ENCODE measurements around the gene WFIKKN2. TPM values are rescaled to one million over a fixed set of nuclear protein-coding genes. Genes with fewer than 3 reads are reported as not detected.
"Not testable (repeated sequence)": the region's sequence is repeated elsewhere in the genome, so short reads cannot be mapped to it uniquely, and the experiment has no call there.

Gene WFIKKN2
- total RNA-seq, 1 experiment from 2014 or later, result not detected

DNA sequence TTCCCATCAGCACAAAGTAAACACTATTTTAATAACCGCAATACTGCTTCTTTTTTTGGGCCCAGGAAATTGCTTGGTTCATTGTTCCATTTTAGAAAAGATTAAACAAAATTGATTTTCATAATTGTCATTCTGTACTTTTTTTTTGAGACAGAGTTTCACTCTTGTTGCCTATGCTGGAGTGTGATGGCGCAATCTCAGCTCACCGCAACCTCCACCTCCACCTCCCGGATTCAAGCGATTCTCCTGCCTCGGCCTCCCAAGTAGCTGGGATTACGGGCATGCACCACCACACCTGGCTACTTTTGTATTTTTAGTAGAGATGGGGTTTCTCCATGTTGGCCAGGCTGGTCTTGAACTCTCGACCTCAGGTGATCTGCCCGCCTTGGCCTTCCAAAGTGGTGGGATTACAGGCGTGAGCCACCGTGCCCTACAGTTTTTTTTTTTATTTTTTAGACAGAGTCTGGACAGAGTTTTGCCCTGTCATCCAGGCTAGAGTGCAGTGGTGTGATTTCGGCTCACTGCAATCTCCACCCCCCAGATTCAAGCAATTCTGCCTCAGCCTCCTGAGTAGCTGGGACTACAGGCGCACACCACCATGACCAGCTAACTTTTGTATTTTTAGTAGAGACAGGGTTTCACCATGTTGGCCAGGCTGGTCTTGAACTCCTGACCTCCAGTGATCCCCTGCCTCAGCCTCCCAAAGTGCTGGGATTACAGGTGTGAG is 30.5 kb upstream of the WFIKKN2 start:
- not testable (repeated sequence) for H3K27me3 ChIP-seq (ENCODE audit: control insufficient read depth, insufficient read depth, low read length); H3K36me3 ChIP-seq (replicated peaks; ENCODE audit: control insufficient read depth, insufficient read depth, low read length); DNase-seq; H3K4me3 ChIP-seq (ENCODE audit: insufficient read depth, low read depth, low read length)

GRCh38 chr17:50805486-50805885 is 29.9 kb upstream of the WFIKKN2 start:
- no peak for DNase-seq
- Histone ChIP-seq H3K36me3 (replicated peaks; ENCODE audit: control insufficient read depth, insufficient read depth, low read length) (no peaks in the 10 kb centered on the region), H3K4me3 (ENCODE audit: insufficient read depth, low read depth, low read length) (no peak overlapping the region), H3K27me3 (ENCODE audit: control insufficient read depth, insufficient read depth, low read length) (no peaks in the 10 kb centered on the region; the same call in 1 of the 2 replicates)

- peak; percentile 59 for DNase-seq
- no peak overlapping the region for H3K4me3 ChIP-seq (ENCODE audit: insufficient read depth, low read depth, low read length)
- no peaks in the 10 kb centered on the region for H3K27me3 ChIP-seq (ENCODE audit: control insufficient read depth, insufficient read depth, low read length)
These were observed 29.2 kb upstream of the WFIKKN2 start for GRCh38 chr17:50806141-50806643.

DNA sequence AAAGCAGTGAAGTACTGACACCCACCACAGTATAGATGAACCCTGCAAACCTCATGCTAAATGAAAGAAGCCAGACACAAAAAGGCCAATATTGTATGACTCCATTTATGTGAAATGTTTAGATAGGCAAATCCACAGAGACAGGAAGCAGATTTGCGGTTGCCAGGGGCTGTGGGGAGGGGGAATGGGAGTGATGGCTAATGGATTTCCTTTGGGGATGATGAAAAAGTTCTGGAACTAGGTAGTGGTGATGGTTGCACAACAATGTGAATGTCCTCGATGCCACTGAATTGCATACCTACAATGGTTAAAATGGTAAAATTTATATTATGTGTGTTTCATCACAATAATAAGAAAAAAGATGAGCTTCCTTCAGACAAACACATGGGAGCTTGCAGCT is 28.4 kb upstream of the WFIKKN2 start:
- no peak for DNase-seq
- Histone ChIP-seq H3K27me3 (ENCODE audit: control insufficient read depth, insufficient read depth, low read length) (no peaks in the 10 kb centered on the region), H3K36me3 (replicated peaks; ENCODE audit: control insufficient read depth, insufficient read depth, low read length) (no peaks in the 10 kb centered on the region), H3K4me3 (ENCODE audit: insufficient read depth, low read depth, low read length) (no peak overlapping the region)

More at GRCh38 chr17:50806141-50806643, 29.2 kb upstream of the WFIKKN2 start:
- no peaks in the 10 kb centered on the region for H3K36me3 ChIP-seq (replicated peaks; ENCODE audit: control insufficient read depth, insufficient read depth, low read length)

- H3K36me3 ChIP-seq (replicated peaks; ENCODE audit: control insufficient read depth, insufficient read depth, low read length), result no peaks in the 10 kb centered on the region
- DNase-seq, result no peak
- H3K27me3 ChIP-seq (ENCODE audit: control insufficient read depth, insufficient read depth, low read length), result no peaks in the 10 kb centered on the region
- no peak overlapping the region for H3K4me3 ChIP-seq (ENCODE audit: insufficient read depth, low read depth, low read length)
These were observed 27.7 kb upstream of the WFIKKN2 start for GRCh38 chr17:50807675-50808074.

GRCh38 chr17:50808413-50808812 is 27.0 kb upstream of the WFIKKN2 start:
- DNase-seq, result no peak
- no peak overlapping the region for H3K4me3 ChIP-seq (ENCODE audit: insufficient read depth, low read depth, low read length)
- no peaks in the 10 kb centered on the region for H3K36me3 ChIP-seq (replicated peaks; ENCODE audit: control insufficient read depth, insufficient read depth, low read length)
- H3K27me3 ChIP-seq (ENCODE audit: control insufficient read depth, insufficient read depth, low read length), result no peaks in the 10 kb centered on the region

- Histone ChIP-seq H3K36me3 (replicated peaks; ENCODE audit: control insufficient read depth, insufficient read depth, low read length) (no peaks in the 10 kb centered on the region), H3K4me3 (ENCODE audit: insufficient read depth, low read depth, low read length) (no peak overlapping the region), H3K27me3 (ENCODE audit: control insufficient read depth, insufficient read depth, low read length) (no peaks in the 10 kb centered on the region)
- no peak for DNase-seq
These were observed 26.5 kb upstream of the WFIKKN2 start for GRCh38 chr17:50808888-50809287.

GRCh38 chr17:50813583-50813982 is 21.8 kb upstream of the WFIKKN2 start:
- Histone ChIP-seq H3K4me3 (ENCODE audit: insufficient read depth, low read depth, low read length) (no peak overlapping the region), H3K27me3 (ENCODE audit: control insufficient read depth, insufficient read depth, low read length) (no peaks in the 10 kb centered on the region), H3K36me3 (replicated peaks; ENCODE audit: control insufficient read depth, insufficient read depth, low read length) (no peaks in the 10 kb centered on the region)
- DNase-seq, result no peak

DNA sequence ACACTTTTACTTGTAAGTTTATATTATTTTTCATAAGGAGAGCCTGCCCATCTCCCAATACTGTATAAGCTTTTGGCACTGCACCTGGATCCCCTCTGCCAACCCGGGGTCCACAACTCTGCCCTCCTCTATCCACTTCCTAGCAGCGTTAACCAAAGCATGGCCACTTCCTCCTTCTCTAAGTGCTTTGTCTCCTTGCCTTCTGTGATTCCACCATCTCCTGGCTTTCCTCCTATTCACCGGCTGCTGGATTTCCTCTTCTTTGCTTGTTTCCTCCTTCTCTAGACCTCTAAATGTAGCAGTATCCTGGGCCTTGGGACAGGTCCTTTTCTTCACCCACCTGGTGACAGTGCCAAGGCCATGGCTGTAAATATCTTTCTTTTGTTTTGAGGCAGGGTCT is 20.0 kb upstream of the WFIKKN2 start:
- DNase-seq, result no peak
- Histone ChIP-seq H3K4me3 (ENCODE audit: insufficient read depth, low read depth, low read length) (no peak overlapping the region), H3K27me3 (ENCODE audit: control insufficient read depth, insufficient read depth, low read length) (no peaks in the 10 kb centered on the region), H3K36me3 (replicated peaks; ENCODE audit: control insufficient read depth, insufficient read depth, low read length) (no peaks in the 10 kb centered on the region)

- DNase-seq, result no peak
- no peak overlapping the region for H3K4me3 ChIP-seq (ENCODE audit: insufficient read depth, low read depth, low read length)
- H3K36me3 ChIP-seq (replicated peaks; ENCODE audit: control insufficient read depth, insufficient read depth, low read length), result no peaks in the 10 kb centered on the region
- no peaks in the 10 kb centered on the region for H3K27me3 ChIP-seq (ENCODE audit: control insufficient read depth, insufficient read depth, low read length)
These were observed 19.1 kb upstream of the WFIKKN2 start for GRCh38 chr17:50816271-50816670.

GRCh38 chr17:50816771-50817751 is 18.3 kb upstream of the WFIKKN2 start:
- Histone ChIP-seq H3K27me3 (ENCODE audit: control insufficient read depth, insufficient read depth, low read length) (no peaks in the 10 kb centered on the region), H3K4me3 (ENCODE audit: insufficient read depth, low read depth, low read length) (no peak overlapping the region), H3K36me3 (replicated peaks; ENCODE audit: control insufficient read depth, insufficient read depth, low read length) (no peaks in the 10 kb centered on the region)
- peak; percentile 82 for DNase-seq

DNA sequence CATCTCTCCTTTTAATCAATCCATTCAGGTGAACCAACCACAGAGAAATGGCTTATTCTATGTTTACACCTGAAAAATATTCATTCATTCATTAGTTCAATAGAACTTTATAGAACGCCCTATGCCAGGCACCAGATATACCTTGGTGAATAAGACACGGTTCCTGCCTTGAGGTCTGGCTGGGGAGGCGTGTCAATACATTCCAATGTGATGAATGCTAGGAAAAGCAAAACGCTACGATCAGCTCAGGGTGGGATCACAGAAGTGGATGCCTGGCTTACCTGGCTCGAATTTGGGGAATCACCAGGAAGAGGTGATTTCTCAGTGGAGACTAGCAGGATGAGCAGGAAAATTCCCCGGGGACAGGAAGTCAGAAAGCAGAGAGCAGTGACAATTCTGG is 17.5 kb upstream of the WFIKKN2 start:
- peak; percentile 46 for DNase-seq
- Histone ChIP-seq H3K27me3 (ENCODE audit: control insufficient read depth, insufficient read depth, low read length) (no peaks in the 10 kb centered on the region), H3K4me3 (ENCODE audit: insufficient read depth, low read depth, low read length) (no peak overlapping the region), H3K36me3 (replicated peaks; ENCODE audit: control insufficient read depth, insufficient read depth, low read length) (no peaks in the 10 kb centered on the region)

GRCh38 chr17:50818261-50818660 is 17.1 kb upstream of the WFIKKN2 start:
- Histone ChIP-seq H3K4me3 (ENCODE audit: insufficient read depth, low read depth, low read length) (no peak overlapping the region), H3K27me3 (ENCODE audit: control insufficient read depth, insufficient read depth, low read length) (no peaks in the 10 kb centered on the region), H3K36me3 (replicated peaks; ENCODE audit: control insufficient read depth, insufficient read depth, low read length) (no peaks in the 10 kb centered on the region)
- DNase-seq, result peak; percentile 20

DNA sequence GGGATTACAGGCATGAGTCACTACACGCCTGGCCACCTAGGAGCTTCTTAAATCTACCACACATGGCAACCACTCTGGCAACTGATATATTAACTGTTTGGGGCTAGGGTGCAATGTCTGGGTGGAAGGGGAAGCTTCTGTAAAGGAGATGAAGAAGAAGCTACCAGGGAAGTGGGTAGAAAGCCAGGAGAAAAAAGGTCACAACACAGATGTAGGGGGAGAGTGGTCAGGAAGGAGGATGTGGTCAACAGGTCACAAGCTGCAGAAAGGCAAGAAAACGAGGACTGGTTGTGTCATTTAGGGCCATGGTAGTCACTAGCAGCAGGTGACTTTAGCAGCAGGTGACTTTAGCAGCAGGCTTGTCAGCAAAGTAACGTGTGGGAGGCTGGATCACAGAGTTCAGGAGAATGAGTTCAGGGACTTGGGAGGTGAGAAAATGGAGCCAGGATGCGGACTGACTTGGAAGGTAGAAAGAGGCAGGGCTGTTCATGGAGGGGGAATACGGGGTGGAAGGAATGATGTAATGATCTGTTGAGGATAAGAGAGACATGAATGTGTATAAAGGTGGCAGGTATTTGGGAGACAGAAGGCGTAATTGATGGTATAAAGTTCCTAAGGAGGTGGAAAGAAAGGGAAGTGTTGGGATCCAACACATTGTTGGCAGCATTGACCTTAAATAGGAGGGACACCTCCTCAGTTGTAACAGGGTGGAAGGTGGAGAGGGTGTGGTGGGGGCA is 16.3 kb upstream of the WFIKKN2 start:
- Histone ChIP-seq H3K4me3 (ENCODE audit: insufficient read depth, low read depth, low read length) (no peak overlapping the region), H3K36me3 (replicated peaks; ENCODE audit: control insufficient read depth, insufficient read depth, low read length) (no peaks in the 10 kb centered on the region), H3K27me3 (ENCODE audit: control insufficient read depth, insufficient read depth, low read length) (no peaks in the 10 kb centered on the region)
- peak; percentile 6 for DNase-seq

Measured in H7 (cell line).